Lung (tissue), 12 donors: ENCODE results near the gene VAMP3. TPM values are rescaled to one million over a fixed set of nuclear protein-coding genes. Genes with fewer than 3 reads are reported as not detected.

Experiments
- ATAC-seq: fragments of 200-7000 bp; cut with Tn5 transposase; one replicate; pipeline ENCODE4 v1.9.1; 2020; ENCODE audit warnings: moderate number of reproducible peaks; ENCODE audit not compliant: insufficient read depth, low FRiP score
- DNase-seq, 3 donors: peaks; one replicate each; pipeline ENCODE4 v3.0.0-alpha.2; 2013 to 2017
- H3K27ac ChIP-seq, 2 donors: one replicate each; pipeline ENCODE4 v1.5.1; 2013; ENCODE audit warnings: mild to moderate bottlenecking in 2 of 2, moderate library complexity in 2 of 2, control low read depth in 1 of 2, inconsistent platforms in 1 of 2, low read depth in 1 of 2, low read length in 1 of 2
- H3K27me3 ChIP-seq, 3 donors: one replicate each; pipeline ENCODE4 v1.5.1; 2013; ENCODE audit warnings: low read length in 2 of 3; ENCODE audit not compliant: control insufficient read depth in 3 of 3, insufficient read depth in 3 of 3
- H3K36me3 ChIP-seq, 4 donors: one replicate each; pipeline ENCODE4 v1.5.1; 2013; ENCODE audit warnings: low read length in 4 of 4, mild to moderate bottlenecking in 1 of 4, moderate library complexity in 1 of 4; ENCODE audit not compliant: control insufficient read depth in 4 of 4, insufficient read depth in 4 of 4
- H3K4me1 ChIP-seq, 5 donors: one replicate each; pipeline ENCODE4 v1.5.1; 2013; ENCODE audit warnings: low read length in 5 of 5, mild to moderate bottlenecking in 2 of 5, moderate library complexity in 1 of 5; ENCODE audit not compliant: control insufficient read depth in 5 of 5, insufficient read depth in 5 of 5
- H3K4me3 ChIP-seq: one replicate; pipeline ENCODE4 v1.5.1; 2013; ENCODE audit warnings: mild to moderate bottlenecking, control low read depth, moderate library complexity
- H3K9ac ChIP-seq, 2 donors: one replicate each; pipeline ENCODE4 v1.5.1; 2013; ENCODE audit warnings: low read length in 2 of 2, control low read depth in 1 of 2; ENCODE audit not compliant: insufficient read depth in 1 of 2
- H3K9me3 ChIP-seq, 4 donors: one replicate each; pipeline ENCODE4 v1.5.1; 2013; ENCODE audit warnings: low read length in 3 of 4, mild to moderate bottlenecking in 1 of 4, moderate library complexity in 1 of 4; ENCODE audit not compliant: control insufficient read depth in 4 of 4, insufficient read depth in 3 of 4
- WGBS, 2 donors: extraction: QIAGEN DNeasy Blood & Tissue Kit; methylation state at CpG; one replicate each; pipeline ENCODE4 v1.1.7; 2013; 5-methylcytosine and 5-hydroxymethylcytosine counted together
- polyA plus RNA-seq, 2 donors: library from polyadenylated mRNA; stranded (reverse); fragments of 200-250 nt; gene quantifications; one replicate each; pipeline ENCODE4 v1.2.1, GENCODE V29; 2013
- total RNA-seq, 2 donors: library from RNA; depleted of rRNA in 1 of 2; stranded (reverse); fragments of >200 nt in 1 of 2; gene quantifications; one replicate each; pipeline ENCODE4 v1.2.1, GENCODE V29; 2014 to 2021
- TF ChIP-seq, protein P1 (sequence below): IDR thresholded peaks from 2 replicates; pipeline ENCODE4 v1.5.1; 2012; ENCODE audit warnings: mild to moderate bottlenecking; ENCODE audit errors: control extremely low read depth, extremely low read depth
- donor health status: control.
- donor health status: control.
- donor health status: Bipolar disorder and iron deficiency.
- donor health status: healthy.
- donor health status: DM: yes; HTN: yes; CAD: no.

Gene VAMP3
- total and polyA plus RNA-seq, 4 donors: 46.6 to 146 (median 87.0) TPM

DNA sequence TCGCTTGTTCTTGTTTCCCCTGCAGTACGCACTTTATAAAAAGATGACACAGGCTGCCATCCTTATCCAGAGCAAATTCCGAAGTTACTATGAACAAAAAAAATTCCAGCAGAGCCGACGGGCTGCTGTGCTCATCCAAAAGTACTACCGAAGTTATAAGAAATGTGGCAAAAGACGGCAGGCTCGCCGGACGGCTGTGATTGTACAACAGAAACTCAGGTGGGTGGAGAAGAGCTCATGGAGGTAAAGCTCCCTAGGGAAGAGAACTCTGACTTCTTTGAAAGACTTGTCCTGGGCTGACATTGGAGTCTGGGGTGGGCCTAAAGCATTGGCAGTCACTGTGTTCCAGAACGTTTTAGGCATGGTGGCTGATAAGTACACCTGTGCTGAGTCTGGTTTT lies 19.9 kb upstream of the VAMP3 start:
- DNase-seq: no peak
- peaks cover 0 to 21% (median 0%) of the 10 kb centered on the region in 5 donors for H3K4me1 ChIP-seq
- 90 to 93% methylated on average over 11 of the region's 11 CpGs for WGBS, 2 donors
- H3K4me3 ChIP-seq: no peak overlapping the region
- TF ChIP-seq, protein P1, sequence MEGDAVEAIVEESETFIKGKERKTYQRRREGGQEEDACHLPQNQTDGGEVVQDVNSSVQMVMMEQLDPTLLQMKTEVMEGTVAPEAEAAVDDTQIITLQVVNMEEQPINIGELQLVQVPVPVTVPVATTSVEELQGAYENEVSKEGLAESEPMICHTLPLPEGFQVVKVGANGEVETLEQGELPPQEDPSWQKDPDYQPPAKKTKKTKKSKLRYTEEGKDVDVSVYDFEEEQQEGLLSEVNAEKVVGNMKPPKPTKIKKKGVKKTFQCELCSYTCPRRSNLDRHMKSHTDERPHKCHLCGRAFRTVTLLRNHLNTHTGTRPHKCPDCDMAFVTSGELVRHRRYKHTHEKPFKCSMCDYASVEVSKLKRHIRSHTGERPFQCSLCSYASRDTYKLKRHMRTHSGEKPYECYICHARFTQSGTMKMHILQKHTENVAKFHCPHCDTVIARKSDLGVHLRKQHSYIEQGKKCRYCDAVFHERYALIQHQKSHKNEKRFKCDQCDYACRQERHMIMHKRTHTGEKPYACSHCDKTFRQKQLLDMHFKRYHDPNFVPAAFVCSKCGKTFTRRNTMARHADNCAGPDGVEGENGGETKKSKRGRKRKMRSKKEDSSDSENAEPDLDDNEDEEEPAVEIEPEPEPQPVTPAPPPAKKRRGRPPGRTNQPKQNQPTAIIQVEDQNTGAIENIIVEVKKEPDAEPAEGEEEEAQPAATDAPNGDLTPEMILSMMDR: no peak
- H3K36me3 ChIP-seq: peaks cover 0 to 9% (median 0%) of the 10 kb centered on the region in 4 donors
- no peaks in the 10 kb centered on the region for H3K27me3 ChIP-seq
- no peaks in the 10 kb centered on the region for H3K9me3 ChIP-seq
- no peak overlapping the region for H3K27ac ChIP-seq
- ATAC-seq: no peak
- no peak overlapping the region for H3K9ac ChIP-seq

DNA sequence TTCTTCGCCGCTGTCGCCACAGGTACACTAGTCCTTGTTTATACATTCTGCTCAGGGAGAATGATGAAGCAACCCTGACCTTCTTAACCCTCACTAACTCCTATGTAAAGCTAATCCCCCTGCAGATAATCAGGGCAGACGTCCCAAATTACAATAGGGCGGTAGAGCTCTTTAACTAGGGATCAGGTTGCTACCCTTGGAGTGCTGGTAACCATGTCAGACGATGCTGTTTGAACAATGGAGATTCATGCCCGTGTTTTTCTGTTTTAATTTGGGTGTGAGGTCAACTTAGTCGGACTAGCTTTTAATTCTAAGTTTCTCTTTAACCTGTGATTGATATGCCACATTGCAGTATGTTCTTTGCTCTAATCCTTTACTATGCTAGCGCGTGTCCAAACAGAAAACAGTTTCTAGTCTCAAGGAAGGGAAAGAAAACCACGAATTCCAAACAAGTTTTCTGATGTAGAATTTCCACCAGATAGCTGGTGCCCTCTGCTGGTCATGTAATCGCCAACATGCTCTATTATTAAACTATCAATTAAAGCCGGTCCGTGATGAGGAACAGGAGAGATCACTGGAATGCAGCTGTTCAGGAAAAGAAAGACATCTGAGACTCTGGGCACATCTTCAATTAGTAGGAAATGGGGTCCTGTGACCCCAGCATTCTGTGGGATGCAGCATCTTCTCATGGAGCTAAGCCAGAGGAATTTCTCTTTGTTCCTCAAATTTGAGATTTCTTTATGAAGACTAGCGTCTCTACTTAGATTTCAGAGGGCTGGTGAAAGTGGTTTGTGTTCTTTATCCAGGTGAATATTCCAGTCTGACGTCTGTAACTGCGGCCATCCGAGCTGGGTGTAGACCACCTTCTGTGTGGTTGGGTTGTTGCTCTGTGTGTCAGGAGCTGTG lies 18.3 kb upstream of the VAMP3 start:
- Histone ChIP-seq H3K27ac (peak overlapping the region in 1 of 2 donors; percentile 56), H3K36me3 (peaks cover 0 to 5% (median 0%) of the 10 kb centered on the region in 4 donors), H3K9ac (peak overlapping the region in 1 of 2 donors; percentile 57), H3K9me3 (no peaks in the 10 kb centered on the region), H3K4me3 (no peak overlapping the region), H3K4me1 (peaks cover 0 to 21% (median 0%) of the 10 kb centered on the region in 5 donors), H3K27me3 (no peaks in the 10 kb centered on the region)
- DNase-seq (peak; percentile 83 to 93 (median 92)), ATAC-seq (peak; percentile 72)
- TF ChIP-seq, protein P1: peak; percentile 77
- WGBS, 2 donors: 21 to 30% methylated on average over 18 of the region's 18 CpGs

DNA sequence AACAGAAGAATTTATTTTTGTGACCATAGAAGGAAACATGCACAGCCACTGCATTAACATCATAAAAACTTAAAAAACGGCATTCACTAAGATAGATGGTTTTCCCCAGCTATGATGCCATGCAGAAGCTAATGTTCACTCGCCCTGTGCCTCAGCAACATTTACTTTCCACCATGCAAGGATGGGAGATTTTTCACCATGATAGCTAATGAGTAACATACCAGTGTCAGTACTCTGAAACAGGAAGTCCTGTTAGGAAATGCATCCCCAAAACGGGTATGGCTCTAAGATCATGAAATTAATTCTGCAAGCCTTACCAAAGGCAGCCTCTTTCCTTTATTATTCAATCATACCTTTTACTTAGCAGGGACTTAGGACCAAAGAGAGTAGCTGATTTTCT lies 17.5 kb upstream of the VAMP3 start:
- TF ChIP-seq, protein P1: no peak
- DNase-seq: no peak
- peaks cover 0 to 21% (median 0%) of the 10 kb centered on the region in 5 donors for H3K4me1 ChIP-seq
- no peak overlapping the region for H3K4me3 ChIP-seq
- H3K9me3 ChIP-seq: no peaks in the 10 kb centered on the region
- no peak overlapping the region for H3K9ac ChIP-seq
- 28 to 44% methylated on average over 3 of the region's 3 CpGs for WGBS, 2 donors
- no peaks in the 10 kb centered on the region for H3K27me3 ChIP-seq
- H3K27ac ChIP-seq: no peak overlapping the region
- peaks cover 0 to 5% (median 0%) of the 10 kb centered on the region in 4 donors for H3K36me3 ChIP-seq
- ATAC-seq: no peak
